ENCODE measurements around the gene DAB1. TPM values are rescaled to one million over a fixed set of nuclear protein-coding genes. Genes with fewer than 3 reads are reported as not detected.

Gene DAB1
- total RNA-seq, 3 donors from 2014 or later (not counting 1 experiment from before 2014, with no cell fraction given), result 0.41 TPM; not detected in 2

DNA sequence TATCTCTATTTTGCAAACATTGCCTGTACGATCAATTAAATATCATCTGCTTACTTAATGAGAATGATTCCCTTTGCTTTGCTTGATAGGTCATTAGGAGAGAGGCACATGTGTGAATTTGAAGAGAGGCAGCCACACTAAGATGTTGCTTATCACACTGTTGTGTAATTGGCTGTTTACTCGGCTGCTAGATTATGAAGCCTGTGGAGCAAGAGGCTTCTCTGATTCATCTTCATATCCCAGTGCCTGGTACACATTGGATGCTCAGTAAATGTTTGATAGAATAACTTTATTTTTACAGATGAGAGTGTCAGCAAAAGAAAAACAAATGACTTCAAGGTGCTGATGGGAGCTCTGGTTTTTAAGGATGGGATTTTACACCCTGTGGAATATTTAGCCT, 301.8 kb downstream of the DAB1 start:
- intact Hi-C loops (cut with micrococcal nuclease), result no loop called here
- Histone ChIP-seq H3K27me3 (ENCODE audit: control insufficient read depth, insufficient read depth, low read length) (no peaks in the 10 kb centered on the region), H3K36me3 (ENCODE audit: control insufficient read depth, insufficient read depth, low read length) (no peaks in the 10 kb centered on the region), H3K4me1 (ENCODE audit: control insufficient read depth, insufficient read depth, low read length) (no peaks in the 10 kb centered on the region), H3K9me3 (ENCODE audit: control insufficient read depth, insufficient read depth, low read length) (no peaks in the 10 kb centered on the region), H3K4me3 (ENCODE audit: low read length) (no peak overlapping the region), H3K27ac (ENCODE audit: low read length) (no peak overlapping the region)
- Mint-ChIP-seq H3K36me3 (no peaks in the 10 kb centered on the region), H3K9me3 (no peaks in the 10 kb centered on the region), H3K27ac (no peak overlapping the region), H3K27me3 (ENCODE audit: low read depth in 2 of 2) (peaks cover 0 to 16% of the 10 kb centered on the region in 2 donors), H3K4me1 (no peaks in the 10 kb centered on the region), H3K4me3 (no peak overlapping the region)
- TF ChIP-seq, protein P1, sequence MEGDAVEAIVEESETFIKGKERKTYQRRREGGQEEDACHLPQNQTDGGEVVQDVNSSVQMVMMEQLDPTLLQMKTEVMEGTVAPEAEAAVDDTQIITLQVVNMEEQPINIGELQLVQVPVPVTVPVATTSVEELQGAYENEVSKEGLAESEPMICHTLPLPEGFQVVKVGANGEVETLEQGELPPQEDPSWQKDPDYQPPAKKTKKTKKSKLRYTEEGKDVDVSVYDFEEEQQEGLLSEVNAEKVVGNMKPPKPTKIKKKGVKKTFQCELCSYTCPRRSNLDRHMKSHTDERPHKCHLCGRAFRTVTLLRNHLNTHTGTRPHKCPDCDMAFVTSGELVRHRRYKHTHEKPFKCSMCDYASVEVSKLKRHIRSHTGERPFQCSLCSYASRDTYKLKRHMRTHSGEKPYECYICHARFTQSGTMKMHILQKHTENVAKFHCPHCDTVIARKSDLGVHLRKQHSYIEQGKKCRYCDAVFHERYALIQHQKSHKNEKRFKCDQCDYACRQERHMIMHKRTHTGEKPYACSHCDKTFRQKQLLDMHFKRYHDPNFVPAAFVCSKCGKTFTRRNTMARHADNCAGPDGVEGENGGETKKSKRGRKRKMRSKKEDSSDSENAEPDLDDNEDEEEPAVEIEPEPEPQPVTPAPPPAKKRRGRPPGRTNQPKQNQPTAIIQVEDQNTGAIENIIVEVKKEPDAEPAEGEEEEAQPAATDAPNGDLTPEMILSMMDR (IDR thresholded peaks at IDR 0.05), result no peak
- no peak for DNase-seq
- ATAC-seq, result no peak
- WGBS (ENCODE audit: insufficient coverage), result 100% methylated on average over 2 of the region's 2 CpGs

GRCh38 chr1:57118948-57119603, 304.8 kb downstream of the DAB1 start:
- 98% methylated on average over 2 of the region's 4 CpGs for WGBS (ENCODE audit: insufficient coverage)
- H3K4me3 Mint-ChIP-seq, result no peak overlapping the region
- H3K4me1 ChIP-seq (ENCODE audit: control insufficient read depth, insufficient read depth, low read length), result no peaks in the 10 kb centered on the region
- TF ChIP-seq, protein P1 (IDR thresholded peaks at IDR 0.05), result no peak
- H3K27me3 Mint-ChIP-seq (ENCODE audit: low read depth in 2 of 2), result peaks cover 0 to 16% of the 10 kb centered on the region in 2 donors
- H3K27ac Mint-ChIP-seq, result no peak overlapping the region
- no peaks in the 10 kb centered on the region for H3K9me3 ChIP-seq (ENCODE audit: control insufficient read depth, insufficient read depth, low read length)
- H3K4me1 Mint-ChIP-seq, result no peaks in the 10 kb centered on the region
- H3K36me3 Mint-ChIP-seq, result no peaks in the 10 kb centered on the region
- no peak overlapping the region for H3K27ac ChIP-seq (ENCODE audit: low read length)
- intact Hi-C loops (cut with micrococcal nuclease), result no loop called here
- H3K36me3 ChIP-seq (ENCODE audit: control insufficient read depth, insufficient read depth, low read length), result no peaks in the 10 kb centered on the region
- H3K9me3 Mint-ChIP-seq, result no peaks in the 10 kb centered on the region
- no peaks in the 10 kb centered on the region for H3K27me3 ChIP-seq (ENCODE audit: control insufficient read depth, insufficient read depth, low read length)
- no peak for DNase-seq
- H3K4me3 ChIP-seq (ENCODE audit: low read length), result no peak overlapping the region
- no peak for ATAC-seq

DNA sequence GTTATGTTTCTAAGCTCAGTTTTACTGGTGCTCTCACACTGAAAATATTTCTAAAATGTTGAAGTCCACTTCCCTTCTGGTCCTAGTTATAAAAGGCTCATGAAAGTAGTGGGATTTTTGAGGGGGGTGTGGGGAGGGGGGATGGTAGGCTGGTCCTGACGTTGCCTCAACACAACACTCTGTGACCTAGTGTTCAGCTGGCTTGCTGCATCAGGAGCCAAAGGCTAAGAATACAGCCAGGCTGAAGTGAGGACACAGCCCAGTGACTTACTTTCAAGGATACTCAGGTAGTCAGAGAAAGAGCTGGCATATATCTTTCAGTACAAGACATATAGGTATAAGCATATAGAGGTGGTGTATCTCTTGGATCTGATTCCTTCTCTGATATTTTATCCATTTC, 306.1 kb downstream of the DAB1 start:
- ATAC-seq (no peak), DNase-seq (no peak)
- Histone ChIP-seq H3K27ac (ENCODE audit: low read length) (no peak overlapping the region), H3K36me3 (ENCODE audit: control insufficient read depth, insufficient read depth, low read length) (no peaks in the 10 kb centered on the region), H3K4me1 (ENCODE audit: control insufficient read depth, insufficient read depth, low read length) (no peaks in the 10 kb centered on the region), H3K27me3 (ENCODE audit: control insufficient read depth, insufficient read depth, low read length) (no peaks in the 10 kb centered on the region), H3K4me3 (ENCODE audit: low read length) (no peak overlapping the region), H3K9me3 (ENCODE audit: control insufficient read depth, insufficient read depth, low read length) (no peaks in the 10 kb centered on the region)
- TF ChIP-seq, protein P1 (IDR thresholded peaks at IDR 0.05), result no peak
- Mint-ChIP-seq H3K9me3 (no peaks in the 10 kb centered on the region), H3K36me3 (no peaks in the 10 kb centered on the region), H3K4me1 (no peaks in the 10 kb centered on the region), H3K27ac (no peak overlapping the region), H3K27me3 (ENCODE audit: low read depth in 2 of 2) (peaks cover 0 to 14% of the 10 kb centered on the region in 2 donors), H3K4me3 (no peak overlapping the region)
- intact Hi-C loops (cut with micrococcal nuclease), result no loop called here
- WGBS (ENCODE audit: insufficient coverage), result 82% methylated on average over 1 of the region's 1 CpG

DNA sequence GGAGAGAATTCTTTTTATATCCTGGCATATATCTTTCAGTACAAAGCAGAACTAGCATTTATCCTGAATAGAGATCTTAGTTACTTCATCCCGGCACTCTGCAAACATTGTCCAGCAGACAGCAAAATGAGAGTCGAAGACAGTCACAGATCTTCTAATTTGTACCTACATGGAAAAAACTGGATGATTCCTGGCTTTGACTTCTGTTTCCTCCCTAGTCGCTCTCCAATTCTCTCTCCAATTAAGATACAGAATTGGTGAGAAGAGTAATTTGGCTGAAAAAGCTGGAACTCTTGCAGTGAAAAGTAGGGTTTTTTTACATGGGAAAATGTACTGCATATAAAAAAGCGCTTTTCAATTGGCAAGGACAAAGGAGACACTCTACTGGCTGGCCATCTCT, 307.0 kb downstream of the DAB1 start:
- intact Hi-C loops (cut with micrococcal nuclease), result no loop called here
- H3K4me3 Mint-ChIP-seq, result no peak overlapping the region
- DNase-seq (no peak), ATAC-seq (no peak)
- H3K27me3 Mint-ChIP-seq (ENCODE audit: low read depth in 2 of 2), result peaks cover 0 to 14% of the 10 kb centered on the region in 2 donors
- TF ChIP-seq, protein P1 (IDR thresholded peaks at IDR 0.05), result no peak
- H3K9me3 Mint-ChIP-seq, result no peaks in the 10 kb centered on the region
- H3K4me3 ChIP-seq (ENCODE audit: low read length), result no peak overlapping the region
- no peak overlapping the region for H3K27ac ChIP-seq (ENCODE audit: low read length)
- no peak overlapping the region for H3K27ac Mint-ChIP-seq
- WGBS (ENCODE audit: insufficient coverage), result 96% methylated on average over 3 of the region's 4 CpGs
- H3K36me3 Mint-ChIP-seq, result no peaks in the 10 kb centered on the region
- H3K27me3 ChIP-seq (ENCODE audit: control insufficient read depth, insufficient read depth, low read length), result no peaks in the 10 kb centered on the region
- H3K4me1 Mint-ChIP-seq, result no peaks in the 10 kb centered on the region
- H3K9me3 ChIP-seq (ENCODE audit: control insufficient read depth, insufficient read depth, low read length), result no peaks in the 10 kb centered on the region
- no peaks in the 10 kb centered on the region for H3K4me1 ChIP-seq (ENCODE audit: control insufficient read depth, insufficient read depth, low read length)
- H3K36me3 ChIP-seq (ENCODE audit: control insufficient read depth, insufficient read depth, low read length), result no peaks in the 10 kb centered on the region

Measured in natural killer cell (primary cell).